GM19023 (cell line): Measurements from ENCODE around the gene VLDLR.
"Not testable (repeated sequence)": the region's sequence is repeated elsewhere in the genome, so short reads cannot be mapped to it uniquely, and the experiment has no call there.

Experiments used
- ATAC-seq: cut with Tn5 transposase; IDR thresholded peaks from one replicate; pipeline ENCODE4 v1.9.1; 2021; ENCODE audit warnings: mild to moderate bottlenecking, moderate library complexity; ENCODE audit not compliant: unreplicated experiment

Gene VLDLR

GRCh38 chr9:2707256-2707655 is 85.7 kb downstream of the VLDLR start:
- not testable (repeated sequence) for ATAC-seq
